GM21723 (cell line): ENCODE data around the gene THSD7B.
"Not testable (repeated sequence)": the region's sequence is repeated elsewhere in the genome, so short reads cannot be mapped to it uniquely, and the experiment has no call there.

ENCODE experiments used
- ATAC-seq: cut with Tn5 transposase; IDR thresholded peaks from one replicate; pipeline ENCODE4 v1.9.1; 2021; ENCODE audit warnings: mild to moderate bottlenecking, moderate library complexity; ENCODE audit not compliant: unreplicated experiment

THSD7B gene, protein sequence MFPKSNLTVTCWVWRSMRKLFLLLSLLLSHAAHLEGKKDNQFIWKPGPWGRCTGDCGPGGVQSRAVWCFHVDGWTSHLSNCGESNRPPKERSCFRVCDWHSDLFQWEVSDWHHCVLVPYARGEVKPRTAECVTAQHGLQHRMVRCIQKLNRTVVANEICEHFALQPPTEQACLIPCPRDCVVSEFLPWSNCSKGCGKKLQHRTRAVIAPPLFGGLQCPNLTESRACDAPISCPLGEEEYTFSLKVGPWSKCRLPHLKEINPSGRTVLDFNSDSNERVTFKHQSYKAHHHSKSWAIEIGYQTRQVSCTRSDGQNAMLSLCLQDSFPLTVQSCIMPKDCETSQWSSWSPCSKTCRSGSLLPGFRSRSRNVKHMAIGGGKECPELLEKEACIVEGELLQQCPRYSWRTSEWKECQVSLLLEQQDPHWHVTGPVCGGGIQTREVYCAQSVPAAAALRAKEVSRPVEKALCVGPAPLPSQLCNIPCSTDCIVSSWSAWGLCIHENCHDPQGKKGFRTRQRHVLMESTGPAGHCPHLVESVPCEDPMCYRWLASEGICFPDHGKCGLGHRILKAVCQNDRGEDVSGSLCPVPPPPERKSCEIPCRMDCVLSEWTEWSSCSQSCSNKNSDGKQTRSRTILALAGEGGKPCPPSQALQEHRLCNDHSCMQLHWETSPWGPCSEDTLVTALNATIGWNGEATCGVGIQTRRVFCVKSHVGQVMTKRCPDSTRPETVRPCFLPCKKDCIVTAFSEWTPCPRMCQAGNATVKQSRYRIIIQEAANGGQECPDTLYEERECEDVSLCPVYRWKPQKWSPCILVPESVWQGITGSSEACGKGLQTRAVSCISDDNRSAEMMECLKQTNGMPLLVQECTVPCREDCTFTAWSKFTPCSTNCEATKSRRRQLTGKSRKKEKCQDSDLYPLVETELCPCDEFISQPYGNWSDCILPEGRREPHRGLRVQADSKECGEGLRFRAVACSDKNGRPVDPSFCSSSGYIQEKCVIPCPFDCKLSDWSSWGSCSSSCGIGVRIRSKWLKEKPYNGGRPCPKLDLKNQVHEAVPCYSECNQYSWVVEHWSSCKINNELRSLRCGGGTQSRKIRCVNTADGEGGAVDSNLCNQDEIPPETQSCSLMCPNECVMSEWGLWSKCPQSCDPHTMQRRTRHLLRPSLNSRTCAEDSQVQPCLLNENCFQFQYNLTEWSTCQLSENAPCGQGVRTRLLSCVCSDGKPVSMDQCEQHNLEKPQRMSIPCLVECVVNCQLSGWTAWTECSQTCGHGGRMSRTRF (N-terminal part only)

DNA sequence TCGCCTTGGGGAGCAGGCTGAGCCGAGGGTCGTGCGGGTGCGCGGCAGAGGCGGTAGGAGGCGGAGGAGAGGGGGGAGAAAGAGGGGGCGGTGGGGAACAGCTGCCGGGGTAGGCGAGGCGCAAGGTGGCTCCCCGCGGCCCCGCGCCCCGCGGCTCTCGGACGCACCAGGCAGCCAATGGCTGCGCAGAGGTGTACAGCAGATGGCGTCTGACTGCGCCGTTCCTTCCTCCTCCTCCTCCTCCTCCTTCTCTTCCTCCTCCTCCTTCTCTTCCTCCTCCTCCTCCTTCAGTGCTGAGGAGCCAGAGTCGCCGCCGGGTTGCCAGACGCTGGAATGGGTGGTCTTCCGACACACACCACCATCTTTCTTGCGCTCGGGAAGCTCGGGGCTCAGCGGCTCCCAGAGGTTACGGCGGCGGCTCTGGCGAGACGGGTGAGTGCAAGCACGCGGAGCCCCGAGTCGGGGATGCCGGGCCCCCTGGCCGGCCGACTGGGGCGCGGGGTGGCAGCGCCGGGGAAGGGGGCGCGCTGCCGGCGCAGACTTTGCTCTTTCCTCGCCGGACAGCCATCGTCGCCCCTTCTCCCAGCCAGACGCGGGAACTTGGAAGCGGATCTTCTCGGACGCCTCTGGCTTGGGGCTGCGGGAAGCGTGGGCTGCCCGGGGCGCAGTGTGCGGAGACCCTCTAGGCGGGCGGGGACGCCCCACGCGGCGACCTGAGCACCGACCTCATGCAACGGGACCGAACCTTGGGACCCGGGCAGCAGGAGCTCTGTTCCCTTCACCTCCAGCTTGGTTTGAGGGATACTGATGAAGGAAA is at the start of gene THSD7B:
TSS of gene THSD7B (plus strand) at position 290 of the 817 bp plus-strand sequence. CDS start 116,634 bp downstream, outside the sequence.
- ATAC-seq, result no peak

DNA sequence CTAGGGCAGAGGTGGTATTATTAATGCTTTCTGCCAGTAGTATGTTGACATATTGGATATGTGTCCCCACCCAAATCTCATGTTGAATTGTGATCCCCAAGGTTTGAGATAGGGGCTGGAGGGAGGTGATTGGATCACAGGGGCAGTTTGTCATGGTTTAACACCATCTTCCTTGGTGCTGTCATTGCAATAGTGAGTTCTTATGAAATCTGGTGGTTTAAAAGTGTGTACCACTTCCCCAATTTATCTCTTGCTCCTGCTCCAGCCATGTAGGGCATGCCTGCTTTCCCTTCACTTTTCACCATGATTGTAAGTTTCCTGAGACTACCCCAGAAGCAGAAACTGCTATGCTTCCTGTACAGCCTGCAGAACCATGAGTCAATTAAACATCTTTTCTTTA is 47.1 kb upstream of the THSD7B start:
- no peak for ATAC-seq

GRCh38 chr2:136727973-136728699 is 37.2 kb upstream of the THSD7B start:
- no peak for ATAC-seq

DNA sequence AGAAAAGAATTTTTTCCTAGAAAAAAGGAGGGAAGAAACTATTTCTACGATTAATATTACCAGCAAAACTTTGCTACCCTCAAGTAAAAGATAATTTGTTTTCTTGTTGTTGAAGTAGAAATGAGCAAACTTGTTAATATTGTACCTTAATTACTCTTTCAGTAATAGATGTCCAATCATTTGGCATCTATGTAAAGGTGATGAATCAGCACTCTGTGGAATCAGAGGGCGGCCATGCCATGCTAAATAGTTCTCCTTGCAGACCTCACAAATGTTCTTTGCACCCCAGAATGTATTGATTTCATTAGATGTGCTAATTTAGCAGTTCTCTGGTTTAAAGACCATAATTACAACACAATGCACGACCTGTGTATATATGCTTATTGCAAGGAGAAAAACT is 29.1 kb upstream of the THSD7B start:
- ATAC-seq, result no peak

GRCh38 chr2:136738044-136738443 is 27.3 kb upstream of the THSD7B start:
- ATAC-seq, result no peak

- ATAC-seq, result no peak
Measured at GRCh38 chr2:136741471-136741870, 23.9 kb upstream of the THSD7B start.

DNA sequence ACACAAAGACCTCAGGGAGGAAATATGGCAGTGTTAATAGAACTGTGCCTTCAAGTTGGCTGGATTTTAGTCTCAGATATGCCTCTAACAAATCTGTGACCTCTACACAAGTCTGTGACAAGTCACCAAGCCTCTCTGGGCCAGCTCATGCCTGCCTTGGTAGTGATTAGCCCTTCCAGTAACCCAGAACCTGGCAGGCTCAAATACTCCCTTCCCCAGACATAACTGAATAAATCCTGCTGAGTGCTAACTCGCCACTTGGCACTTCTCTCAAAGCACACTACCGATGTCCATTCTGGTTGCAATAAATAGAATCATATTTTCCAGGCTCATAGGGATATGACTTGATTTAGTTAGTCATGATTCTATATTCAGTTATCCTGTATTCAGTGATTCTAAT is 15.3 kb upstream of the THSD7B start:
- ATAC-seq, result no peak

DNA sequence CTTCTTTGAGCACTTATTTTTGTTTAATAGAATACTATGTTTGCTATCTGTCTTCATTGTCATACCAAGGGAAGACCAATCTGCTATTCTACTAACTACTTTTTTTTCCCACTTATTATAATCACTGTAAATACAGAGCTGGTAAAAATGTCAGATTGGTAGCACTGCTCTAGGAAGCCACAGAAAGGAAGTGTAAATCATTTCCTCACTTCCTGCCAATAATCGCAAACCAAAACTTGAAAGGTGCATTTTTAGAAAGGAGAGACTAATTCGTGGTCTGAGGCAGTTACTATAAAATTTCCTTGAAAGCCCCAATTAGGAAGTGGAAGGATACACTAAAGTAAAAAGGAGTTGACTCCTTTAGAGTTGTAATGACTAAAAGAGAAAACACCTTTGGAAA is 13.9 kb upstream of the THSD7B start:
- no peak for ATAC-seq

DNA sequence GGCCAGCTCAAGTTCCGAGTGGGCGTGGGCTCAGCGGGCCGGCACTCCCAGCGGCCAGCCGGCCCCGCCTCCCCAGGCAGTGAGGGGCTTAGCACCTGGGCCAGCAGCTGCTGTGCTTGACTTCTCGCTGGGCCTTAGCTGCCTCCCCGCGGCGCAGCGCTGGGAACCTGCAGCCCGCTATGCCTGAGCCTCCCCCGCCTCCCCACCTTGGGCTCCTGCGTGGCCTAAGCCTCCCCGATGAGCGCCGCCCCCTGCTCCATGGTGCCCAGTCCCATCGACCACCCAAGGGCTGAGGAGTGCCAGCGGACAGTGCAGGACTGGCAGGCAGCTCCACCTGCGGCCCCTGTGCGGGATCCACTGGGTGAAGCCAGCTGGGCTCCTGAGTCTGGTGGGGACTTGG is 6.8 kb upstream of the THSD7B start:
- not testable (repeated sequence) for ATAC-seq

GRCh38 chr2:136764452-136765255 is 691 bp upstream of the THSD7B start:
- no peak for ATAC-seq

DNA sequence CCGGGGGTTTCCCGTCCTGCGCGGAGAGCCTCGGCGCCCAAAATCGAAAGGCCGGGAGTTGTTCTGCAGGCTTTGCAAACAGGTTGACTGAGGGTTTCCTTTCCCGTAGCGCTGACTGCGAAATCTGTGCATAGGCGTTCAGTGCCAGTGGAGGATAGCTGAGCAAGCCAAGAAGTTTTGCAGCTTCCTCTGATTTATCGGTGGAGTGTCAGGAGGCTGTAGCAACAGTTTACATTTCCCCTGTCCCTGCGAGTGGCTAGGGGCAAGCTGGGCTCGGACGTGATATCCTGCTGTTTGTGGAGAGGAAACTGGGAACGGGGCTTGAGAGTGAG is 694 bp downstream of the THSD7B start:
- ATAC-seq, result no peak

DNA sequence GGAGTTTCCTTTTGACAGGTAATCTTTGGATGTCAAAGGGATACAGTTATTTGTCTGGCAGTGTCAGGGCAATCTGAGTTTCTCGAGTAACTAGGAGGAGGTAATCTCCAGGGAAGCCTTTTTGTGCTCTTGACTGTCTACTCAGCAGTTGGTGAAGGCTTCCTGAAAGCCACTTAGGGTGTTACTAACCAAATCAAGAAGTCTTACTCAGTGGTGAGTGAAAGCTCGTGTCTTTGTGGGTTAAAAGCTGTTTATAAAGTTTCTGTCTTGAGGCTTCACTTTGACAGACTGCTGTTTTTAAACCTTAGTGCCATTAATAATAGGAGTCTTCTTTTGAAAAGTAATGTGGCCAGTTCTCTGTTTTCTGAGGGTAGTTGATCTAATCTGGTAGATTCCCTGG is 1.7 kb downstream of the THSD7B start:
- no peak for ATAC-seq

DNA sequence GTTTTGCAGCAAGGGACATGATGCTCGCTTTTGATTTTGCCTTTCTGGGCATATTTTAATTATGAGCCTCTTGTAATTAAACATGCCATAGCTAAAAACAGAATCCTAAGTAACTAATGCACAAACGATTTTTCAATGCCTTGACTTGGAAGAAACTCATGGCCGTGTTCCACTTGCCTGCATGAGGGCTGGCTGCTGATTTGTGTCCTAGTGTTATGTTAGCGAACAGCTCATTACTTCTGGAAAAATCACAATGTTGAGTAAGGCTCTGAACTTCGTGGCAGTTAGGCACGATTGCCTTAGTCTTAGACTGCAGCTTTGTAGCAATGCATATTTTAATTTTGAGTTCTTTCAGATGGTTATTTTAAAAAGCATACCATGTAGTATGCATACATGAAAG is 4.5 kb downstream of the THSD7B start:
- no peak for ATAC-seq

- no peak for ATAC-seq
Measured at GRCh38 chr2:136770384-136770783, 5.0 kb downstream of the THSD7B start.

DNA sequence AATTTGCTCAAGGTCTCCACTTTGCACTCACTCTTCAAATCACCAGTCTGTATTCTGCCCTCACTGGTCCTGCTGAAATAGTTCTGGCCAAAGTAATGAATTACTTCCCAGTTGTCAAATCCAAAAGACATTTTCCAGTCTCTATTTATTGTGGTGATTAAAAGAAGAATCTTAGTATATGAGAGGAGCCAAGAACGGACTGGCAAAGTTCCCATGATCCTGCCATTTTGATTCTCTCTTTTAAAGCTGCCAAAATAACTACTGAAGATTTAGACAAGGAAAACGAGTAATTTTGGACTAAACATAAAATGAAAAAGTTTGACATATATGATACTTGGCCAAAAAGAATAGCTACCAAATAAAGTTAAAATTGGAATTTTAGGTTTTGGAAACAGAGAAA is 12.0 kb downstream of the THSD7B start:
- no peak for ATAC-seq

- no peak for ATAC-seq
Measured at GRCh38 chr2:136783856-136784255, 18.5 kb downstream of the THSD7B start.

GRCh38 chr2:136785215-136785614 is 19.9 kb downstream of the THSD7B start:
- ATAC-seq, result no peak

DNA sequence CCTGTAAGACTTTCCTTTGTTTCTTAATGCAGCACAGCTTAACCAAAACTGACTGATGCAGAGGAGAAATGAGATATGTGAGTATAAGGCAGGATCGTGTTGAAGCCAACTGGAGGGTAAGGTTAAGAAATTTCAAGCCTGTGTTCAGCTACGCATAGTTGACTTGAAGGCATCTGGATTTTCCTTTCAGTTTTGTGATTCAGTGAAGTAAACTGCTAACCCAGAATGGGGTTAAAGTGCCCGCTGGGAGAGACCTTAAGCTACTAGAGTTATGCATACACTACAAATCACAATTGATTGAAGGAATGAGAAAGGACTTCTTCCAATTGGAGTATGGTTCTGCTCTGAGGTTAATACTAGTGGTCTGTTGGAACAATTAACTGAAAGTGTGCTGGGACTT is 22.6 kb downstream of the THSD7B start:
- ATAC-seq, result no peak

DNA sequence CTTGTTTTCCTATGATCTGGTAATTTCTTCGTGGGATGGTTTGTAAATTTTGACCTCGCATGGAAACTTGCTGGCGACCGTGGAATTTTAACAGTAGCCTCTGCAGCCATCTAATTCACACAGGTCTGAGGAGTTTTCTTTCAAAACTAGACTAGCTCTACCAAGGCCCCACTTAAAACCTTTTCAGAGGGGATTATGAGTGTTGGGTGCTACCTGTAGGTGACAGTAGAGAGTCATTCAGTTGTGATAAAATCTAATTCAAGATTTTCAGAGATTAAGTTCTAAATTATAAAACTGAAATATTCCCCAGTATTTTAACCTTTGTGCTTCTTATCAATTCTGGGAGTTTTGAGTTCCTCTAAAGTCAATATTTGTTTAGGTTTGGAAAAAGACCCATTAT is 31.0 kb downstream of the THSD7B start:
- no peak for ATAC-seq
